ENCODE results near the gene PAK5. TPM values are rescaled to one million over a fixed set of nuclear protein-coding genes. Genes with fewer than 3 reads are reported as not detected.
"Not testable (repeated sequence)": the region's sequence is repeated elsewhere in the genome, so short reads cannot be mapped to it uniquely, and the experiment has no call there.

PAK5 gene
- total and polyA plus RNA-seq, 2 experiments from 2014 or later, result 0.06 to 0.72 TPM

GRCh38 chr20:9646375-9646774 lies 192.5 kb downstream of the PAK5 start:
- no peak for TF ChIP-seq CTCF (IDR thresholded peaks at IDR 0.05; ENCODE audit: low read depth, low read length)
- no peaks in the 10 kb centered on the region for H3K36me3 ChIP-seq
- H3K9me3 ChIP-seq (ENCODE audit: low read depth), result no peaks in the 10 kb centered on the region
- H3K27ac ChIP-seq, result no peak overlapping the region
- DNase-seq (ENCODE audit: low read depth in 1 of 2, low spot score in 1 of 2), result no peak
- no peaks in the 10 kb centered on the region for H3K27me3 ChIP-seq
- H3K4me3 ChIP-seq, result no peak overlapping the region
- H3K4me1 ChIP-seq (ENCODE audit: low read depth), result no peaks in the 10 kb centered on the region

- Histone ChIP-seq H3K36me3 (no peaks in the 10 kb centered on the region), H3K9me3 (ENCODE audit: low read depth) (no peaks in the 10 kb centered on the region), H3K27ac (no peak overlapping the region), H3K27me3 (no peaks in the 10 kb centered on the region), H3K4me3 (no peak overlapping the region), H3K4me1 (ENCODE audit: low read depth) (no peaks in the 10 kb centered on the region)
- no peak for TF ChIP-seq CTCF (IDR thresholded peaks at IDR 0.05; ENCODE audit: low read depth, low read length)
- DNase-seq (ENCODE audit: low read depth in 1 of 2, low spot score in 1 of 2), result no peak
Observed at GRCh38 chr20:9642882-9643281, 196.0 kb downstream of the PAK5 start.

- DNase-seq (ENCODE audit: low read depth in 1 of 2, low spot score in 1 of 2); H3K4me3 ChIP-seq; H3K27me3 ChIP-seq; H3K27ac ChIP-seq; H3K9me3 ChIP-seq (ENCODE audit: low read depth); H3K4me1 ChIP-seq (ENCODE audit: low read depth); H3K36me3 ChIP-seq: not testable (repeated sequence)
Observed at GRCh38 chr20:9641499-9642000, 197.3 kb downstream of the PAK5 start.

- Histone ChIP-seq H3K4me3 (no peak overlapping the region), H3K9me3 (ENCODE audit: low read depth) (no peaks in the 10 kb centered on the region), H3K4me1 (ENCODE audit: low read depth) (no peaks in the 10 kb centered on the region), H3K27ac (no peak overlapping the region), H3K27me3 (no peaks in the 10 kb centered on the region), H3K36me3 (no peaks in the 10 kb centered on the region)
- TF ChIP-seq CTCF (IDR thresholded peaks at IDR 0.05; ENCODE audit: low read depth, low read length), result no peak
- no peak for DNase-seq (ENCODE audit: low read depth in 1 of 2, low spot score in 1 of 2)
Observed at GRCh38 chr20:9637889-9638288, 201.0 kb downstream of the PAK5 start.

GRCh38 chr20:9635750-9636149 lies 203.1 kb downstream of the PAK5 start:
- no peak overlapping the region for H3K4me3 ChIP-seq
- H3K27me3 ChIP-seq, result no peaks in the 10 kb centered on the region
- DNase-seq (ENCODE audit: low read depth in 1 of 2, low spot score in 1 of 2), result no peak
- H3K9me3 ChIP-seq (ENCODE audit: low read depth), result no peaks in the 10 kb centered on the region
- TF ChIP-seq CTCF (IDR thresholded peaks at IDR 0.05; ENCODE audit: low read depth, low read length), result no peak
- no peak overlapping the region for H3K27ac ChIP-seq
- H3K4me1 ChIP-seq (ENCODE audit: low read depth), result no peaks in the 10 kb centered on the region
- H3K36me3 ChIP-seq, result no peaks in the 10 kb centered on the region

- Histone ChIP-seq H3K9me3 (ENCODE audit: low read depth) (no peaks in the 10 kb centered on the region), H3K4me3 (no peak overlapping the region), H3K4me1 (ENCODE audit: low read depth) (no peaks in the 10 kb centered on the region), H3K36me3 (no peaks in the 10 kb centered on the region), H3K27me3 (no peaks in the 10 kb centered on the region), H3K27ac (no peak overlapping the region)
- DNase-seq (ENCODE audit: low read depth in 1 of 2, low spot score in 1 of 2), result no peak
- no peak for TF ChIP-seq CTCF (IDR thresholded peaks at IDR 0.05; ENCODE audit: low read depth, low read length)
Observed at GRCh38 chr20:9634327-9634726, 204.5 kb downstream of the PAK5 start.
